KMS-11 (cell line): Measurements from ENCODE around the gene SLC16A2.

ENCODE experiments used
- H2AFZ ChIP-seq: fragments of 200-600 bp; sonication (generic); 2 replicates; pipeline ENCODE4 v1.6.1; 2016; ENCODE audit warnings: antibody characterized with exemption, mixed run types, low read depth
- H3K27ac ChIP-seq: fragments of 200-600 bp; sonication (generic); 2 replicates; pipeline ENCODE4 v1.6.1; 2016; ENCODE audit warnings: mild to moderate bottlenecking, mixed run types
- H3K27me3 ChIP-seq: fragments of 200-600 bp; sonication (generic); 2 replicates; pipeline ENCODE4 v1.6.1; 2017; ENCODE audit warnings: mild to moderate bottlenecking, low read depth, mixed run types, moderate library complexity; ENCODE audit not compliant: insufficient read depth
- H3K36me3 ChIP-seq: fragments of 200-600 bp; sonication (generic); 2 replicates; pipeline ENCODE4 v1.6.1; 2017; ENCODE audit warnings: mild to moderate bottlenecking, mixed run types; ENCODE audit not compliant: insufficient read depth
- H3K4me1 ChIP-seq: fragments of 200-600 bp; sonication (generic); 2 replicates; pipeline ENCODE4 v1.6.1; 2016; ENCODE audit warnings: mild to moderate bottlenecking, low read depth, mixed run types; ENCODE audit not compliant: poor library complexity, severe bottlenecking
- H3K4me2 ChIP-seq: fragments of 200-600 bp; sonication (generic); 2 replicates; pipeline ENCODE4 v1.7.0; 2016; ENCODE audit warnings: mild to moderate bottlenecking, mixed run types
- H3K4me3 ChIP-seq: fragments of 200-600 bp; sonication (generic); IDR thresholded peaks from 2 replicates; pipeline ENCODE4 v1.6.1; 2017; ENCODE audit warnings: low read depth, low read length, mixed read lengths; ENCODE audit not compliant: insufficient read depth
- H3K79me2 ChIP-seq: fragments of 200-600 bp; sonication (generic); 2 replicates; pipeline ENCODE4 v1.6.1; 2016; ENCODE audit warnings: low read depth, mixed run types; ENCODE audit not compliant: insufficient read depth
- H3K9ac ChIP-seq: fragments of 200-600 bp; sonication (generic); 2 replicates; pipeline ENCODE4 v1.6.1; 2016; ENCODE audit warnings: mild to moderate bottlenecking, mixed run types
- H4K20me1 ChIP-seq: fragments of 200-600 bp; sonication (generic); 2 replicates; pipeline ENCODE4 v1.6.1; 2016; ENCODE audit warnings: mild to moderate bottlenecking, mixed run types; ENCODE audit not compliant: insufficient read depth
- CTCF ChIP-seq: fragments of 200-600 bp; sonication (generic); conservative IDR thresholded peaks from 2 replicates; pipeline ENCODE4 v1.6.1; 2017; ENCODE audit warnings: low read depth, mild to moderate bottlenecking, antibody characterized with exemption, low read length, moderate library complexity, mixed read lengths

SLC16A2 gene

GRCh38 chrX:74535408-74536151 is 114.3 kb downstream of the SLC16A2 start:
- Histone ChIP-seq H3K27ac (no peak overlapping the region), H3K79me2 (no peaks in the 10 kb centered on the region), H3K36me3 (no peaks in the 10 kb centered on the region), H3K27me3 (no peaks in the 10 kb centered on the region), H3K9ac (peak overlapping the region; percentile 27; the same call in 1 of the 2 replicates), H3K4me3 (no peak overlapping the region), H4K20me1 (no peaks in the 10 kb centered on the region), H2AFZ (peak overlapping the region; percentile 82), H3K4me1 (no peaks in the 10 kb centered on the region), H3K4me2 (peak overlapping the region; percentile 63)
- TF ChIP-seq CTCF = peak; percentile 28; the same call in 1 of the 2 replicates

GRCh38 chrX:74536152-74536831 is 115.0 kb downstream of the SLC16A2 start:
- H3K9ac ChIP-seq = peak overlapping the region; percentile 27; the same call in 1 of the 2 replicates
- H4K20me1 ChIP-seq = no peaks in the 10 kb centered on the region
- no peak overlapping the region for H3K4me3 ChIP-seq
- no peaks in the 10 kb centered on the region for H3K27me3 ChIP-seq
- no peaks in the 10 kb centered on the region for H3K79me2 ChIP-seq
- H3K4me2 ChIP-seq = peak overlapping the region; percentile 63
- peak overlapping the region; percentile 82 for H2AFZ ChIP-seq
- no peak for TF ChIP-seq CTCF
- no peaks in the 10 kb centered on the region for H3K36me3 ChIP-seq
- no peaks in the 10 kb centered on the region for H3K4me1 ChIP-seq
- H3K27ac ChIP-seq = no peak overlapping the region

GRCh38 chrX:74536832-74537371 is 115.6 kb downstream of the SLC16A2 start:
- H3K4me1 ChIP-seq = no peaks in the 10 kb centered on the region
- no peaks in the 10 kb centered on the region for H3K36me3 ChIP-seq
- no peak overlapping the region for H3K27ac ChIP-seq
- H3K27me3 ChIP-seq = no peaks in the 10 kb centered on the region
- H3K79me2 ChIP-seq = no peaks in the 10 kb centered on the region
- H4K20me1 ChIP-seq = no peaks in the 10 kb centered on the region
- H3K4me3 ChIP-seq = no peak overlapping the region
- TF ChIP-seq CTCF = no peak
- H3K4me2 ChIP-seq = no peak overlapping the region
- no peak overlapping the region for H2AFZ ChIP-seq
- no peak overlapping the region for H3K9ac ChIP-seq

GRCh38 chrX:74540635-74541249 is 119.4 kb downstream of the SLC16A2 start:
- TF ChIP-seq CTCF = no peak
- H3K36me3 ChIP-seq = no peaks in the 10 kb centered on the region
- H4K20me1 ChIP-seq = no peaks in the 10 kb centered on the region
- no peak overlapping the region for H3K4me2 ChIP-seq
- no peak overlapping the region for H2AFZ ChIP-seq
- no peak overlapping the region for H3K27ac ChIP-seq
- no peak overlapping the region for H3K9ac ChIP-seq
- H3K79me2 ChIP-seq = no peaks in the 10 kb centered on the region
- H3K27me3 ChIP-seq = no peaks in the 10 kb centered on the region
- no peaks in the 10 kb centered on the region for H3K4me1 ChIP-seq
- H3K4me3 ChIP-seq = no peak overlapping the region
